GM18951 (cell line): ENCODE measurements around the gene TBL1XR1.
"Not testable (repeated sequence)": the region's sequence is repeated elsewhere in the genome, so short reads cannot be mapped to it uniquely, and the experiment has no call there.

Experiments used
- POLR2A ChIP-seq: IDR thresholded peaks from 4 replicates; pipeline ENCODE4 v1.6.1; 2011; ENCODE audit warnings: mild to moderate bottlenecking; ENCODE audit not compliant: insufficient read length, insufficient read depth; ENCODE audit errors: extremely low read depth
- in situ Hi-C: fragments of 300-500 bp; cut with MboI; formaldehyde crosslinking; loops from one replicate; pipeline ENCODE4 v1.12.0; 2022; ENCODE audit warnings: low sequenced_read_pairs, mixed read lengths, inconsistent platforms; ENCODE audit not compliant: unreplicated experiment

Gene TBL1XR1

DNA sequence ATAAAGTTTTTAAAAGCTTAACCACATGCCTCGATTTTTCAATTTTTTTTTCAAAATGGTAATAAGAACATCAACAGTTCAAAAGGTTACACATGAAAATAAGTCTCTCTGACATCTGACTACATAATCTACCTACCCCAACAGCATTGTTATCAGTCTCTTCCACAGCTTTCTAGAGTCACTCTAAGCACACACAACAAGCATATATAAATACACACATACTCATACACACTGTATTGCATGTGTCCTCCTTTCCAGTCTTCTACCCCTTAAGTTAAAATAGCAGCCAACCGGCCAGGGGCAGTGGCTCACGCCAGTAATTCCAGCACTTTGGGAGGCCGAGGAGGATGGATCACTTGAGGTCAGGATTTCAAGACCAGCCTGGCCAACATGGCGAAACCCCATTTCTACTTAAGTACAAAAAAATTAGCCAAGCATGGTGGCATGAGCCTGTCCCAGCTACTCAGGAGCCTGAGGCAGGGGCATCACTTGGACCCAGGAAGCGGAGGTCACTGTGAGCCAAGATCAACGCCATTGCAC lies 12.2 kb downstream of the TBL1XR1 start:
- no peak for TF ChIP-seq POLR2A
- in situ Hi-C loops = no loop called here

DNA sequence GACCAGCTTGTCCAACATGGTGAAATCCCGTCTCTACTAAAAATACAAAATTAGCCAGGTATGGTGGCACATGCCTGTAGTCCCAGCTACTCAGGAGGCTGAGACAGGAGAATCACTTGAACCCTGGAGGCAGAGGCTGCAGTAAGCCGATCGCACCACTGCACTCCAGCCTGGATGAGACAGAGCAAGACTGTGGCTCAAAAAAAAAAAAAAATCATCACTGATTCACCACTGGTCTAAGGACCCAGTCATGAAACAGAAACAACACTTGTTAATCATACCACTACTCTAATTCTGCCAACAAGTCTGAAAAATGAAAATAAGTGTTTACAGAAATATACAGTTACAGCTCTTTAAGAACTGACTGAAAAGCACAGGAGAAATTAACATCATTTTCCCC lies 12.7 kb downstream of the TBL1XR1 start:
- in situ Hi-C loops = not testable (repeated sequence)

DNA sequence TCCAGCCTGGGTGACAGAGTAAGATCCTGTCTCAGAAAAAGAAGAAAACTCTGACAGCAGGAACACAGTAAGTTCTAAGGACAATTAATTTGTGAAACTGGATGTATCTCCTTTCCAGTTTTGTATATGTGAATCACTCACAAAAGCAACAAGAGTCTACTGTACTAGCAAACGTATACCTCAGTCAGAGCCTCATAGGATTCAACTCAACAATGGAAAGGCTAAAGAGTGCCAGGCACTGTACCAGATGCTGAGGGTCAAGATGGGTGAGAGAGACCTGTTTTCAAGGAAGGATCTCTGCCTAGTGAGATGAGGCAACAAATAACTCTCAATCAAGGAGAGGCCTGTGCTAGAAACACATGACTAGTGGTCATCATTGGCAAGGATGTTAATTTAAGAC lies 14.9 kb downstream of the TBL1XR1 start:
- TF ChIP-seq POLR2A = no peak
- in situ Hi-C loops = no loop called here

- in situ Hi-C loops = no loop called here
Measured at GRCh38 chr3:177181418-177181817, 15.9 kb downstream of the TBL1XR1 start.

DNA sequence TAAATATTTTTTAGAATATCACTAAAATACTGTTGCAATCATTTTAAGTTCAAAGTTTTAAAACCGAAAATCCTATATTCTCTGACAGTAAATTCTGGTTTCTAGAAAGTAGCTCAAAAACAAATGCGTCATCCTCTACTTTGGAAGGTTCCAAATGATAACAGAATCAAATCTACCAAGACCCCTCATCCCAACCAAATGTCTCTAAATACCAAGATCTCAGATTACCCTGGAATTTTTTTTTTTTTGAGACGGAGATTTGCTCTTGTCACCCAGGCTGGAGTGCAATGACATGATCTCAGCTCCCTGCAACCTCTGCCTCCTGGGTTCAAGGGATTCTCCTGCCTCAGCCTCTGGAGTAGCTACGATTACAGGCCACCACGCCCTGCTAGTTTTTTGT lies 16.8 kb downstream of the TBL1XR1 start:
- in situ Hi-C loops = no loop called here
- TF ChIP-seq POLR2A = no peak

More at GRCh38 chr3:177181418-177181817, 15.9 kb downstream of the TBL1XR1 start:
- no peak for TF ChIP-seq POLR2A

DNA sequence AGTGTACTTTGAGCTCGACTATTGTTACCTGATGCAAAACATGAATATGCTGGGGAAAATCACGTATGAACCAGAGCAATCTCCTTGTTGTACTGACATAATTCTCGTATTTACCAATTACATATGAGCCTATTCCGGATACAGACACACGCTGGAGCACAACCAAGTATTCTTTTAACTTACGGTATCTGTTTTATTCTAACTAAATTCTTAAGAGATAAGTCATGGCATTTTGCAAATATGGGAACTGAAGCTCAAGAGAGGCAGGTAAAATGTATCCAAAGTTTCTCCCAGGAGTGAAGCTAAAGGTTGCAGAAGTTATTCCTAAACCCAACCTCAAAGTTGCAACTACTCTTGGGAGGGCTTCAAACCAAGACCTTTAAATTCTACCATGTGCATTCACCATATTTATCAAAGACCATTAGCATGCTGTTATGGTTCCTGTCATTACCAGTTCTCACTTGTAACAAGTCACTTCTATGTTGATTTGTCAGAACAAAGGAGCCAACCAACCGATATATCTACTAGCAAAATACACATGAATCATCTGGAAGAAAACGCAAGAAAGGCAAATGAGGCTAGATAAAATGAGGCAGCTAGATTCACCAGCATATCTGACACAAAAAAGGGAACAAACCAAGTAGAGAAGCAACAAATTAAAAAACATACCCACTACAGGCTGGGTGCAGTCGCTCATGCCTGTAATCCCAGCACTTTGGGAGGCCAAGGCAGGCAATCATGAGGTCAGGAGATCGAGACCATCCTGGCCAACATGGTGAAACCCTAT lies 17.8 kb downstream of the TBL1XR1 start:
- no peak for TF ChIP-seq POLR2A
- in situ Hi-C loops = no loop called here

- TF ChIP-seq POLR2A = no peak
- in situ Hi-C loops = no loop called here
Measured at GRCh38 chr3:177177749-177178221, 19.5 kb downstream of the TBL1XR1 start.

- in situ Hi-C loops = no loop called here
- no peak for TF ChIP-seq POLR2A
Measured at GRCh38 chr3:177174607-177175170, 22.6 kb downstream of the TBL1XR1 start.

- in situ Hi-C loops = no loop called here
- no peak for TF ChIP-seq POLR2A
Measured at GRCh38 chr3:177169936-177170722, 27.2 kb downstream of the TBL1XR1 start.

GRCh38 chr3:177168431-177168830 lies 28.9 kb downstream of the TBL1XR1 start:
- in situ Hi-C loops = no loop called here
- no peak for TF ChIP-seq POLR2A

- in situ Hi-C loops = no loop called here
- TF ChIP-seq POLR2A = no peak
Measured at GRCh38 chr3:177162742-177163141, 34.5 kb downstream of the TBL1XR1 start.

DNA sequence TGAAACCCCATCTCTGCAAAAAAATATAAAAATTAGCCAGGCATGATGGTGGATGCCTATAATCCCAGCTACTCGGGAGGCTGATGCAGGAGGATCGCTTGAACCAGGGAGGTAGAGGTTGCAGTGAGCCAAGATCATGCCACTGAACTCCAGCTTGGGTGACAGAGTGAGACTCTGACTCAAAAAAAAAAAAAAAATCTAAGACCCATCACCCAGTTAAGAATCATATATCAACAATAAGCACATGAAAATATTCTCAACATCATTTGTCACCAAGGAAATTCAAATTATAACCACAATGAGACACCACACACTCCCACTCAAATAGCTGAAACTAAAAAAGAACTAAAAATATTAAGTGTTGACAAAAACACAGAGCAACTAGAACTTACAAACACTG lies 35.7 kb downstream of the TBL1XR1 start:
- in situ Hi-C loops = not testable (repeated sequence)

DNA sequence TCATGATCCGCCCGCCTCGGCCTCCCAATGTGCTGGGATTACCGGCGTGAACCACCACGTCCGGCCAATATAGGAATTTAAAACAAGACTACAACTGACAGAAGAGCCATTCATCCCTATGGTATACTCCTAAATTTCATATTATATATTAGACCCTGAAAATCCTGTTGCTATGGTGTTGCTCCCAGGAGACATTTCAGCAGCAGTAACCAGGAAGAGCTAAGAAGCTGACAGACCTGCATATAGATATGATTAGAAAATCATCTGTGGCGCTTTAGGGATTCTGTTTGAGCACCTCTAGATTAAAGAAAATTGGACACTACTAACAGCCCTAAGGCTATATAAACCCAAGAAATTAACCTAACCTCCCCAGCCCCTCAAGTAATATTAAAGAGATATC lies 38.8 kb downstream of the TBL1XR1 start:
- no peak for TF ChIP-seq POLR2A
- in situ Hi-C loops = no loop called here
